GM23338 (cell line): Measurements from ENCODE around the gene TBX1. TPM values are rescaled to one million over a fixed set of nuclear protein-coding genes. Genes with fewer than 3 reads are reported as not detected.

ENCODE experiments used
- ATAC-seq: fragments of 200-7000 bp; cut with Tn5 transposase; 3 replicates; pipeline ENCODE4 v1.9.1; 2020
- DNase-seq: peaks from one replicate; pipeline ENCODE4 v3.0.0-alpha.2; 2015; ENCODE audit warnings: low spot score
- H2AFZ ChIP-seq: fragments of 200-600 bp; sonication (generic); 2 replicates; pipeline ENCODE4 v1.8.0; 2016; ENCODE audit warnings: antibody characterized with exemption, mild to moderate bottlenecking, moderate library complexity
- H3F3A ChIP-seq: fragments of 200-600 bp; sonication (generic); replicated peaks from 2 replicates; pipeline ENCODE4 v1.8.0; 2017; ENCODE audit warnings: antibody characterized with exemption, mixed run types, low read depth
- H3K27ac ChIP-seq: fragments of 200-600 bp; sonication (generic); 2 replicates; pipeline ENCODE4 v1.6.1; 2016; ENCODE audit warnings: low read depth
- H3K27me3 ChIP-seq: fragments of 200-600 bp; sonication (generic); 2 replicates; pipeline ENCODE4 v1.8.0; 2016; ENCODE audit warnings: mild to moderate bottlenecking, mixed run types, moderate library complexity; ENCODE audit not compliant: insufficient read depth
- H3K36me3 ChIP-seq: fragments of 200-600 bp; sonication (generic); 2 replicates; pipeline ENCODE4 v1.8.0; 2016; ENCODE audit warnings: mild to moderate bottlenecking; ENCODE audit not compliant: insufficient read depth
- H3K4me1 ChIP-seq: fragments of 200-600 bp; sonication (generic); 2 replicates; pipeline ENCODE4 v1.8.0; 2016; ENCODE audit warnings: mild to moderate bottlenecking, moderate library complexity; ENCODE audit not compliant: insufficient read depth
- H3K4me2 ChIP-seq: fragments of 200-600 bp; sonication (generic); 2 replicates; pipeline ENCODE4 v1.7.1; 2017; ENCODE audit warnings: mixed run types
- H3K4me3 ChIP-seq: fragments of 200-600 bp; sonication (generic); 2 replicates; pipeline ENCODE4 v1.6.1; 2016; ENCODE audit warnings: mixed run types
- H3K79me2 ChIP-seq: fragments of 200-600 bp; sonication (generic); replicated peaks from 2 replicates; pipeline ENCODE4 v1.8.0; 2017; ENCODE audit warnings: mild to moderate bottlenecking; ENCODE audit not compliant: insufficient read depth
- H3K9me2 ChIP-seq: fragments of 200-600 bp; sonication (generic); 2 replicates; pipeline ENCODE4 v1.8.0; 2017; ENCODE audit not compliant: insufficient read depth
- H4K20me1 ChIP-seq: fragments of 200-600 bp; sonication (generic); replicated peaks from 2 replicates; pipeline ENCODE4 v1.8.0; 2017; ENCODE audit warnings: mild to moderate bottlenecking; ENCODE audit not compliant: insufficient read depth
- H3K27ac Mint-ChIP-seq: 2 replicates; pipeline ENCODE4 v1.8.0; 2020; ENCODE audit warnings: inconsistent platforms, mild to moderate bottlenecking, moderate library complexity, mixed read lengths
- H3K27me3 Mint-ChIP-seq: 3 replicates; pipeline ENCODE4 v1.8.0; 2022; ENCODE audit warnings: low read depth, mild to moderate bottlenecking, moderate library complexity, mixed read lengths, inconsistent platforms; ENCODE audit not compliant: insufficient read depth, poor library complexity
- H3K36me3 Mint-ChIP-seq: 3 replicates; pipeline ENCODE4 v1.8.0; 2021; ENCODE audit warnings: low read depth, mild to moderate bottlenecking, inconsistent platforms, moderate library complexity, mixed read lengths
- H3K4me1 Mint-ChIP-seq: 3 replicates; pipeline ENCODE4 v1.8.0; 2020; ENCODE audit warnings: mild to moderate bottlenecking, inconsistent platforms, mixed read lengths
- H3K4me3 Mint-ChIP-seq: 3 replicates; pipeline ENCODE4 v1.8.0; 2021; ENCODE audit warnings: moderate library complexity, mild to moderate bottlenecking, inconsistent platforms, mixed read lengths
- H3K9me3 Mint-ChIP-seq: 3 replicates; pipeline ENCODE4 v1.8.0; 2020; ENCODE audit warnings: moderate library complexity, mild to moderate bottlenecking, inconsistent platforms, mixed read lengths
- CREB1 ChIP-seq: fragments of 250-450 bp; sonication (Bioruptor Pico); IDR thresholded peaks from 2 replicates; pipeline ENCODE4 v1.5.0; 2020; ENCODE audit warnings: low read depth, mild to moderate bottlenecking, moderate library complexity
- CTCF ChIP-seq, 2 experiments: fragments of 200-600 bp in 1 of 2; sonication (generic) in 1 of 2; conservative IDR thresholded peaks; 2 replicates each; pipeline versions ENCODE4 v1.5.1 to v1.6.1; 2016 to 2017; ENCODE audit warnings: antibody characterized with exemption in 2 of 2, low read depth in 2 of 2, mild to moderate bottlenecking in 2 of 2, moderate library complexity in 1 of 2
- ETS1 ChIP-seq: IDR thresholded peaks from 2 replicates; pipeline ENCODE4 v1.6.1; 2016; ENCODE audit warnings: antibody characterized with exemption
- EZH2 ChIP-seq: fragments of 200-600 bp; sonication (generic); IDR thresholded peaks from one replicate; pipeline ENCODE4 v1.8.0; 2017; ENCODE audit warnings: antibody characterized with exemption, mild to moderate bottlenecking, low read depth; ENCODE audit not compliant: unreplicated experiment
- EZH2phosphoT487 ChIP-seq: fragments of 200-600 bp; sonication (generic); IDR thresholded peaks from one replicate; pipeline ENCODE4 v1.8.1; 2018; ENCODE audit warnings: antibody characterized with exemption; ENCODE audit not compliant: unreplicated experiment
- JUNB ChIP-seq: IDR thresholded peaks from one replicate; pipeline ENCODE4 v1.6.1; 2016; ENCODE audit warnings: antibody characterized with exemption; ENCODE audit not compliant: unreplicated experiment
- NANOG ChIP-seq: IDR thresholded peaks from 2 replicates; pipeline ENCODE4 v1.6.1; 2016; ENCODE audit warnings: antibody characterized with exemption, borderline replicate concordance
- POLR2AphosphoS5 ChIP-seq: IDR thresholded peaks from 2 replicates; pipeline ENCODE4 v1.6.1; 2016; ENCODE audit warnings: antibody characterized with exemption, low read depth
- REST ChIP-seq: IDR thresholded peaks from one replicate; pipeline ENCODE4 v1.6.1; 2018; ENCODE audit warnings: antibody characterized with exemption; ENCODE audit not compliant: unreplicated experiment
- STAT1 ChIP-seq: IDR thresholded peaks from one replicate; pipeline ENCODE4 v1.6.1; 2016; ENCODE audit warnings: antibody characterized with exemption; ENCODE audit not compliant: unreplicated experiment
- ZNF114 ChIP-seq: fragments of 250-450 bp; sonication (Bioruptor Pico); IDR thresholded peaks from 2 replicates; pipeline ENCODE4 v1.5.0; 2020; ENCODE audit warnings: mild to moderate bottlenecking, moderate library complexity
- ZNF331 ChIP-seq: fragments of 250-450 bp; sonication (Bioruptor Pico); IDR thresholded peaks from 2 replicates; pipeline ENCODE4 v1.5.0; 2020; ENCODE audit warnings: low read depth, mild to moderate bottlenecking, moderate library complexity
- ZNF462 ChIP-seq: fragments of 250-450 bp; sonication (Bioruptor Pico); IDR thresholded peaks from 2 replicates; pipeline ENCODE4 v1.5.0; 2020; ENCODE audit warnings: mild to moderate bottlenecking, moderate library complexity
- polyA plus RNA-seq: library from polyadenylated mRNA; unstranded; fragments of >200 nt; fragmentation: Nextera tagmentation; extraction: Ambion mirVana; gene quantifications from 2 replicates; pipeline ENCODE4 v1.2.1, GENCODE V29; 2016
- total RNA-seq: library from RNA; depleted of rRNA; stranded (reverse); fragments of >200 nt; shearing (Covaris generic); gene quantifications from 2 replicates; pipeline ENCODE4 v1.2.3, GENCODE V29; 2014

TBX1 gene
- total and polyA plus RNA-seq, 2 experiments from 2014 or later: 0.19 to 0.66 TPM

GRCh38 chr22:19756288-19757128 is 4.1 kb upstream of the TBX1 start:
- Histone ChIP-seq H3K79me2 (no peaks in the 10 kb centered on the region), H3F3A (peaks cover 13% of the 10 kb centered on the region; the same call in 1 of the 2 replicates), H3K4me2 (peak overlapping the region; percentile 78), H3K9me2 (no peaks in the 10 kb centered on the region), H3K36me3 (no peaks in the 10 kb centered on the region), H3K4me1 (peaks cover 17% of the 10 kb centered on the region), H3K27me3 (peaks cover 89% of the 10 kb centered on the region), H4K20me1 (peaks cover 9% of the 10 kb centered on the region), H2AFZ (0 out of 2 replicates have a peak overlapping the region, but pooled peaks have one; percentile 28), H3K27ac (no peak overlapping the region), H3K4me3 (peak overlapping the region; percentile 53)
- ATAC-seq (peak; percentile 6), DNase-seq (peak; percentile 73)
- H3K9me3 Mint-ChIP-seq: no peaks in the 10 kb centered on the region; the same call in 2 of the 3 replicates
- peaks cover 20% of the 10 kb centered on the region for H3K4me1 Mint-ChIP-seq
- TF ChIP-seq EZH2phosphoT487: peak; percentile 47
- peak; percentile 92 for TF ChIP-seq EZH2
- TF ChIP-seq ZNF331 (CRISPR knock-in tag): no peak
- no peak for TF ChIP-seq JUNB
- peak; percentile 53 to 56 for TF ChIP-seq CTCF (conservative IDR thresholded peaks at IDR 0.05; ENCODE audit: low read depth in 2 of 2)
- no peak for TF ChIP-seq CREB1 (CRISPR knock-in tag)
- TF ChIP-seq REST: no peak
- no peak for TF ChIP-seq NANOG
- no peak for TF ChIP-seq ETS1
- TF ChIP-seq ZNF114 (CRISPR knock-in tag): no peak
- no peak for TF ChIP-seq ZNF462 (CRISPR knock-in tag)
- TF ChIP-seq STAT1: no peak
- TF ChIP-seq POLR2AphosphoS5: no peak
- peaks cover 82% of the 10 kb centered on the region for H3K27me3 Mint-ChIP-seq
- peak overlapping the region; percentile 34; the same call in 1 of the 3 replicates for H3K4me3 Mint-ChIP-seq
- no peak overlapping the region for H3K27ac Mint-ChIP-seq
- H3K36me3 Mint-ChIP-seq: peaks cover 5% of the 10 kb centered on the region; the same call in 1 of the 3 replicates
